ENCODE data around the gene GIMAP5.

The GIMAP5 gene

DNA sequence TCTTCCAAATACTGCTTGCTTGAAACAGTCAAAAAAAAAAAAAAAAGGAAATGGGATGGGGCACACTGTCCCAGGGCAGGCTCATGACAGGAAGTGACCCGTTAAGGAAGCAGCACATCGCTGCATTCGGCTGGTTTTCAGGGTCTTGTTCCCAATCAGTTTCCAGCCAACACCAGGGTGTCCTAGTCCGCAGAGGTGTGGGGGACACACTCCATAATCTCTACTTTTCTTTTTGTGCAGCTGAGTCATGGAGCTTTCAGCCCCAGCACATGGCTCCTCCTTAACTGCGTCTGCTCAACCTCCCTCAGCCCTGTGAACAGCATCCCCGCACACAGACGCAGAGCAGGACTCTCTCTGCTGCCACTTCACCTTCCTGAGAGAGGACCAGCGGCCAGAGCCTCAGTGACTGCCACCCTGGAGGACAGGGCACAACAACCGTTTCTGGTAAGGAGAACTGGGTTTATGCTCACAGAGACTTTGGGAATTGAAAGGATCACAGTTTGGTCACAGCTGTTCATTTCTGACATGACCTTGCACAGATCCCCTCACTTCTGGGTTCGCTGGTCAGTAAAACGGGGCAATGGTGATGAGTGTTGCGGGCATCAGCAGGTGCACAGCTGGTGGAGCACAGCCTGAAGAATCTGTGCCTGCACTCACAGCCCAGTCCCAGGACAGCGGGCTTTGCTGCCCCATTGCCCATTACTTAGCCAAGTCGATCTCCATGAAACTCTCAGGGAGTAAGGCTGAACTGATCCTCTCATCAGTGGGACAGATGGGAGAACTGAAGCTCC, at the start of gene GIMAP5:
TSS of gene GIMAP5 (plus strand) at position 154 of the 791 bp plus-strand sequence. CDS start 3,467 bp downstream, outside the sequence.
- peak; percentile 43 for DNase-seq (ENCODE audit: low read depth)

GRCh38 chr7:150688630-150689029, 48.6 kb upstream of the GIMAP5 start:
- DNase-seq (ENCODE audit: low read depth), result no peak

DNA sequence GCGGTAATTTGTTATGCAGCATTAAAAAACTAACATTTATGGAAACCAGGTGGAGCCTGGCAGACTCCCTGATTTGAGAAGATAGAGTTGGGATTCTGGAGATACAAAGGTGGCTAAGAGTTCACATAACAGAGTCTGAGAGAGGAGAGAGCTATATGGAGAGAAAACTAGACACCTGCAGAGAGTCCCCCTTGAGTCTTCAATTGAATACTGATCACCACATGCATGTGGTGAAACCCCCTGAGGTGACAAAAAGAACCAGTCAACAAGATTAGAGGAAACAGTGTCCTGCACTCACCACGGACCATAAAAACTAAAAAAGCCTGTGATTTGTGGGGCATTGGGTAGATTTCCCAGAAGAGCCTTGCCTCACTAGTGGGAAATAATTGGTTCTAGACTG, 41.6 kb upstream of the GIMAP5 start:
- no peak for DNase-seq (ENCODE audit: low read depth)

GRCh38 chr7:150703209-150703608, 34.0 kb upstream of the GIMAP5 start:
- DNase-seq (ENCODE audit: low read depth), result no peak

DNA sequence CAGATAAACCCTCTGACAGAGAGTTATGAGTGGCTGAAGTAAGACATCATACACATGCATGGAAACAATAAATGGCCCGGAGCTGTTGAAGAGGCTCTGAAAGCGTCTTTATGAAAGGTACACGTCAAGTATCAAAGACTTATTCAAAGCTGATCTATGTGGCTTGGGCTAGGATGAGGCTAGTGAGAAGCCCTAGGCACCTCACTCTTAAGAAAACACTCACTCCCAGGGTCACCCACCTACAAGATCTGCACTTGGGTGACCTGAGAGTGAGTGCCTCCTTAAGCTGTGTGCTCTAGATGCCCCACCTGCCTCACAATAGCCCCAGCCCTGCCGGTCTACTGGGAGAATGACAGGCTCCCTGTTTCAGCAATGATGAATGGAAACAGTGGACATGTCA, 21.9 kb upstream of the GIMAP5 start:
- DNase-seq (ENCODE audit: low read depth), result no peak

DNA sequence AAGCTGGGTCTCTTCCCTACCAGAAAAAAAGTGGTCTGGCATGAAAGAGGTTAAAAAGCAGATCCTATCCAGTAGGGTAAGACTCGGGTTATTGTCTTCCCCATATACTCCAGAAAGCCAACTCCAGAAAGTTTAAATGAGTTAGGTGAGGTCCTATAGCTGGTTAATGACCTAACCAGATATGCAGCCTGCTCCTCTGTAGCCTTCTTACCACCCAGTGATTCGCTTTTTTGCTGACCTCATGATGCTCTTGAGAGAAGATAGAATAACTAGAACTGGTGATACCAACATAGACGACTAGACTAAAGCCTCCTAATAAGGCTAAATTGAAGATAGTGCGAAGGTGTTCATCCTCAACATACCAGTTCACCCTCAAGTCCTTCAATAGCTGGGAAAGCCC, 21.5 kb upstream of the GIMAP5 start:
- DNase-seq (ENCODE audit: low read depth), result no peak

GRCh38 chr7:150716368-150716767, 20.9 kb upstream of the GIMAP5 start, which contains the start of gene GIMAP1:
TSS of gene GIMAP1 (plus strand) at chr7:150716613. CDS start at chr7:150719048, 2,435 bp downstream.
- DNase-seq (ENCODE audit: low read depth), result peak; percentile 36

DNA sequence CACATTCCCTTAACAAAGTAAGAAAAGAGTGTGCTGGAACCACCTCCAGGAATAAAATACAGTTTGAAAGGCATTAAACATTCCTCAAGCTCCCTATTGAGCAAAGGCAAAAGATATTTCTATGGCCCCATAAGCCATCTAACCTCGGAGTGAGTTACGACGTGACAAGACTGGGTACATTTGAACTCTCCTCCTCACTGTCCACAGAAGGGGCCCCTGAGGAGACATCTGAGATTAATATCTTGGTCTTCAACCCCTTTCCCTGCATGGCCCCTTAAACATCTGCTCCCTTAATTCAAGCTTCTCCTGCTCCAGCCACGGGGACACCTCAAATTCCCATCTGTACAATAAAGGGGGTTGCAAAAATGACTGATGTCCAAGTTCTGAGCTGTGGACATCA, 20.3 kb upstream of the GIMAP5 start:
- no peak for DNase-seq (ENCODE audit: low read depth)

- no peak for DNase-seq (ENCODE audit: low read depth)
These were observed 19.3 kb upstream of the GIMAP5 start for GRCh38 chr7:150717814-150718420.

GRCh38 chr7:150719436-150719835, 17.8 kb upstream of the GIMAP5 start:
- DNase-seq (ENCODE audit: low read depth), result no peak

DNA sequence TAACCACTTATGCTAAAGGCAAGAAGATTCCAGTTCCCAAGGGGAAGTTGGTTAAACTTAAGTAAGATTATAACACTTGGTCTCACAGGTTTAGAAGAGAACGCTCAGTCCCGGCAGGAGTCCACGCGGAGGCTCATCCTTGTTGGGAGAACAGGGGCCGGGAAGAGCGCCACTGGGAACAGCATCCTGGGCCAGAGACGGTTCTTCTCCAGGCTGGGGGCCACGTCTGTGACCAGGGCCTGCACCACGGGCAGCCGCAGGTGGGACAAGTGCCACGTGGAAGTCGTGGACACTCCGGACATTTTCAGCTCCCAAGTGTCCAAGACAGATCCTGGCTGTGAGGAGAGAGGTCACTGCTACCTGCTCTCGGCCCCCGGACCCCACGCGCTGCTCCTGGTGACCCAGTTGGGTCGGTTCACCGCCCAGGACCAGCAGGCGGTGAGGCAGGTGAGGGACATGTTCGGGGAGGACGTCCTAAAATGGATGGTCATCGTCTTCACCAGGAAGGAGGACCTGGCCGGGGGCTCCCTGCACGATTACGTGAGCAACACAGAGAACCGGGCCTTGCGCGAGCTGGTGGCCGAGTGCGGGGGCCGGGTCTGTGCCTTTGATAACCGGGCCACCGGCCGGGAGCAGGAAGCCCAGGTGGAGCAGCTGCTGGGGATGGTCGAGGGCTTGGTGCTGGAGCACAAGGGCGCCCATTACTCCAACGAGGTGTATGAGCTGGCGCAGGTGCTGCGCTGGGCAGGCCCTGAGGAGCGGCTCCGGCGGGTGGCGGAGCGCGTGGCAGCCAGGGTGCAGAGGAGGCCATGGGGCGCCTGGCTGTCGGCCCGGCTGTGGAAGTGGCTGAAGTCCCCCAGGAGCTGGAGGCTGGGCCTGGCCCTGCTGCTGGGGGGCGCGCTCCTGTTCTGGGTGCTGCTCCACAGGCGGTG, 17.0 kb upstream of the GIMAP5 start:
- no peak for DNase-seq (ENCODE audit: low read depth)

GRCh38 chr7:150721970-150722373, 15.2 kb upstream of the GIMAP5 start:
- no peak for DNase-seq (ENCODE audit: low read depth)

- DNase-seq (ENCODE audit: low read depth), result no peak
These were observed 14.7 kb upstream of the GIMAP5 start for GRCh38 chr7:150722431-150722931.

DNA sequence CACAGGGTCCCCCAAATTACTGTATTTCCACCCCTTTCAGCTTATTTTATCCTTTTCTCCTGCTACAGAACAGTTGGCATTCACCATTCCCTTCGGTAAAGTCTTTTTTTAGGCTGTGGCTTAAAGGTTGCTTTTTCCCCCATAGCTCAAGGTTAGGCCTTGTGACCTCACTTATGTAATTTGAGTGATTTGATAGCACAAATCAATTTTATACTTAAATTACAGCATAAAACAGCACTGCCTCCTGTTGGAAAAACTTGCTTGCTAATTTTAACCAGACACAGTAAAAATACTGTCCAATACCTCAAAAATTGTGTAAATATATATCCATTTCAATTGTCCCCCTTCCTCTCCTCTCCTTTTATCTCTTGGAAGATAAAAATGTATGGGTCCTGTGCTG, 13.8 kb upstream of the GIMAP5 start:
- no peak for DNase-seq (ENCODE audit: low read depth)

DNA sequence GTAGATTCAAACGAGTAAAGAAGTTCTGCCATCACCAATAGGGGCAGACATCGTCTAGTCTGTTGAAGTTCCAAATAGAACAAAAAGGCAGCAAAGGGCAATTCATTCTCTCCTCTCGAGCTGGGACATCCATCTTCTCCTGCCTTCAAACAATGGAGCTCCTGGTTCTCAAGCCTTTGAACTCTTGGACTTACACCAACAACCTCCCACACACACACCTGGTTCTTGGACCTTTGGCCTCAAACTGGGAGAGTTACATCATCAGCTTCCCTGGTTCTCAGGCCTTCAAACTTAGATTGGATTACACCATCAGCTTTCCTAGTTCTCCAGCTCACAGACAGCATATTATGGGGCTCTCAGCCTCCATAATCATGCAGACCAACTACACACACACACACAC, 9.8 kb upstream of the GIMAP5 start:
- no peak for DNase-seq (ENCODE audit: low read depth)

GRCh38 chr7:150728011-150728410, 9.2 kb upstream of the GIMAP5 start:
- no peak for DNase-seq (ENCODE audit: low read depth)

DNA sequence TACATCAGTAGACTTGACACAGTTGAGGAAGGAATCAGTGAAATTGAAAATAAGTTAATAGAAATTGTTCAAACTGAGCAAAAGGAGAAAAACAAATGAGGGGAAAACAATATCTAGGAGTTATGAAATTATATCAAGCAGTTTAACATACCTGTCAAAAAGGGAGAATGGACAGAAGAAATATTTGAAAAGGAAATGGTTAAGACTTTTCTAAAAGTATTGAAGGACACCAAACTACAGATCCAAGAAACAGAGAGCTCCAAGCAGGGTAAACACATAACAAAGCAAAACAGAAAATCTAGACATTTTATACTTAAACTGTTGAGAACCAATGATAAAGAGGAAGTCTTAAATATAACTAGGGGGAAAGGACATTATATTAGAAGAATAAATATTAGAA, 8.6 kb upstream of the GIMAP5 start:
- no peak for DNase-seq (ENCODE audit: low read depth)

GRCh38 chr7:150731916-150732315, 5.3 kb upstream of the GIMAP5 start:
- DNase-seq (ENCODE audit: low read depth), result no peak

- DNase-seq (ENCODE audit: low read depth), result no peak
These were observed 4.3 kb upstream of the GIMAP5 start for GRCh38 chr7:150732786-150733481.

DNA sequence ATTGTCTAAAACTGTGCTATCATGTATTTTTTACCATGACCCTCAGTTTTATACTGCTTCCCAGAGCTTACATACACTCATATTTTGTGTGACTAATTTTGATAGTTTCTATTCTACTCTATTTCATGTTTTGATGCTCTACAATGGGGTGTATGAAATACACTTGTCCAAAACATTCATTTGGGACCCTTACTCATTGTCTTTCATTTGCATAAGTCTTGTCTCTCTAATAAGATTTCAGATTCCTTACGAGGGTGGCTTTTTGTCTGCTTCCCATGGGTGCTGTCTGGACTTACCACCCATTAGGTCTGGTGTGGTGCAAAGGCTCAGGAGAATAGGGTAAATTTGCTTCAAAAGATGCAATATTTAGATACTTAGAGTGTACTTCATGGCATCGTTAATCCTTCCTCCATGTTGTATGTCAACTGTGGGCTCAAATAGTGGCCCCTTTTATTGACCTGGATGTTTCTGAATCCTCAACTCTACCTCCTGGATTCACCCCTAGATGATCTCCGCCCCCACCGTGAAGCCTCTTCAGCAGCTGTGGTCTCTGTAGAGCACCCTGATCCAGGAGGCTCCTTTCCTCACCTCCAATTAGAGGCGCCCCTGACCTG, 3.6 kb upstream of the GIMAP5 start:
- DNase-seq (ENCODE audit: low read depth), result no peak

GRCh38 chr7:150734254-150734653, 3.0 kb upstream of the GIMAP5 start:
- no peak for DNase-seq (ENCODE audit: low read depth)

Data from activated T-helper 9 cell treated with anti-CD3 and anti-CD28 coated beads, Interleukin-2, amount 50 U/mL, for 16 hours (primary cell).